NCI-H2107 treated with DMSO at 0.1 percent for 48 hours (cell line): ENCODE measurements around the gene ITCH.
"Not testable (repeated sequence)": the region's sequence is repeated elsewhere in the genome, so short reads cannot be mapped to it uniquely, and the experiment has no call there.

Experiments used
- DNase-seq: peaks from one replicate; lab custom pipeline; 2025; ENCODE audit not compliant: unreplicated experiment; lab: John Stamatoyannopoulos, UW

ITCH gene

GRCh38 chr20:34363062-34363464, at the start of gene ITCH:
Gene ITCH, plus strand, starts transcription at chr20:34363273. Its CDS starts 30,539 bp downstream, at chr20:34393812.
- peak; percentile 72 for DNase-seq

- no peak for DNase-seq
These were observed 47.8 kb upstream of the ITCH start for GRCh38 chr20:34315236-34315635.

- no peak for DNase-seq
These were observed 46.8 kb upstream of the ITCH start for GRCh38 chr20:34316196-34316814.

- no peak for DNase-seq
These were observed 44.2 kb upstream of the ITCH start for GRCh38 chr20:34318609-34319443.

GRCh38 chr20:34320861-34321260, 42.2 kb upstream of the ITCH start:
- DNase-seq = no peak

- DNase-seq = no peak
These were observed 40.6 kb upstream of the ITCH start for GRCh38 chr20:34322267-34323105.

GRCh38 chr20:34324541-34324940, 38.5 kb upstream of the ITCH start:
- no peak for DNase-seq

- not testable (repeated sequence) for DNase-seq
These were observed 34.9 kb upstream of the ITCH start for GRCh38 chr20:34328207-34328606.

GRCh38 chr20:34328928-34329677, 34.0 kb upstream of the ITCH start:
- no peak for DNase-seq

- not testable (repeated sequence) for DNase-seq
These were observed 32.1 kb upstream of the ITCH start for GRCh38 chr20:34330861-34331544.

- no peak for DNase-seq
These were observed 31.2 kb upstream of the ITCH start for GRCh38 chr20:34331838-34332237.

GRCh38 chr20:34332262-34332920, 30.7 kb upstream of the ITCH start:
- no peak for DNase-seq

GRCh38 chr20:34333786-34334185, 29.3 kb upstream of the ITCH start:
- no peak for DNase-seq

GRCh38 chr20:34334654-34335407, 28.2 kb upstream of the ITCH start:
- no peak for DNase-seq

- DNase-seq = no peak
These were observed 25.5 kb upstream of the ITCH start for GRCh38 chr20:34337544-34337943.

GRCh38 chr20:34337982-34338726, 24.9 kb upstream of the ITCH start:
- no peak for DNase-seq

- not testable (repeated sequence) for DNase-seq
These were observed 22.3 kb upstream of the ITCH start for GRCh38 chr20:34340726-34341125.

- DNase-seq = not testable (repeated sequence)
These were observed 21.9 kb upstream of the ITCH start for GRCh38 chr20:34341199-34341598.
